ENCODE measurements around the gene SCCPDH.

Gene SCCPDH

GRCh38 chr1:246794048-246794827, 70.0 kb downstream of the SCCPDH start:
- H3K4me3 ChIP-seq (ENCODE audit: low read depth, low read length): peak overlapping the region; percentile 37; the same call in 1 of the 2 replicates
- no peaks in the 10 kb centered on the region for H3K36me3 ChIP-seq (ENCODE audit: control insufficient read depth, insufficient read depth, low read length)
- H3K27me3 ChIP-seq (ENCODE audit: control insufficient read depth, insufficient read depth, low read length): peaks cover 9% of the 10 kb centered on the region; the same call in 1 of the 2 replicates
- no peak overlapping the region for H3K27ac ChIP-seq (ENCODE audit: low read depth, low read length)
- H3K9ac ChIP-seq (ENCODE audit: low read length): peak overlapping the region; percentile 22
- no peaks in the 10 kb centered on the region for H3K9me3 ChIP-seq (ENCODE audit: control insufficient read depth, insufficient read depth, low read depth, low read length)
- H3K4me1 ChIP-seq (ENCODE audit: control insufficient read depth, insufficient read depth, low read length): peaks cover 48% of the 10 kb centered on the region

- H3K9ac ChIP-seq (ENCODE audit: low read length): no peak overlapping the region
- H3K27ac ChIP-seq (ENCODE audit: low read depth, low read length): no peak overlapping the region
- H3K4me1 ChIP-seq (ENCODE audit: control insufficient read depth, insufficient read depth, low read length): peaks cover 43% of the 10 kb centered on the region
- no peaks in the 10 kb centered on the region for H3K36me3 ChIP-seq (ENCODE audit: control insufficient read depth, insufficient read depth, low read length)
- peaks cover 6% of the 10 kb centered on the region; the same call in 1 of the 2 replicates for H3K27me3 ChIP-seq (ENCODE audit: control insufficient read depth, insufficient read depth, low read length)
- no peaks in the 10 kb centered on the region for H3K9me3 ChIP-seq (ENCODE audit: control insufficient read depth, insufficient read depth, low read depth, low read length)
- H3K4me3 ChIP-seq (ENCODE audit: low read depth, low read length): peak overlapping the region; percentile 37; the same call in 1 of the 2 replicates
Observed at GRCh38 chr1:246794828-246795671, 70.8 kb downstream of the SCCPDH start.

GRCh38 chr1:246795906-246796694, 71.9 kb downstream of the SCCPDH start:
- H3K27ac ChIP-seq (ENCODE audit: low read depth, low read length): no peak overlapping the region

DNA sequence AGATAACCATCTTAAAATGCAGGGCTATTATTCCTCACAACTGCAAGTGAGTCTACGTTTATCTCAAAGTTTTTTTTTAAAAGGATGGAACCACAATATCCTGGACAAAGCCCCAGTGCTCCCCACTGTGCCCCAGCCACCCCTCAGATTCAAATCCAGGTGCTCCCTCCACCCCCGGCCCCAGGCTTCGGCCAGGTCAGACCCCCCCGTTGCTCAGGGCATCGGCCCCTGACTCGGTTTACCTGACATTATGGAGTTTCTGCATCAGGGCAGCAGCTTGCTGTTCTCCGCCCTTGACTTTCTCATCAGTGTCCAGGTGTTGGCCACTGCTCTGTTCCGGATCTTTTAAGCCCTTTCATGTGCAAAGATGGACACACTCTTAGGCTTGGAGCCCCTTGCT, 72.9 kb downstream of the SCCPDH start:
- H3K36me3 ChIP-seq (ENCODE audit: control insufficient read depth, insufficient read depth, low read length): no peaks in the 10 kb centered on the region
- H3K4me1 ChIP-seq (ENCODE audit: control insufficient read depth, insufficient read depth, low read length): peaks cover 43% of the 10 kb centered on the region
- no peak overlapping the region for H3K4me3 ChIP-seq (ENCODE audit: low read depth, low read length)
- peaks cover 6% of the 10 kb centered on the region; the same call in 1 of the 2 replicates for H3K27me3 ChIP-seq (ENCODE audit: control insufficient read depth, insufficient read depth, low read length)
- no peak overlapping the region for H3K9ac ChIP-seq (ENCODE audit: low read length)
- H3K9me3 ChIP-seq (ENCODE audit: control insufficient read depth, insufficient read depth, low read depth, low read length): no peaks in the 10 kb centered on the region
- H3K27ac ChIP-seq (ENCODE audit: low read depth, low read length): no peak overlapping the region

More at GRCh38 chr1:246795906-246796694, 71.9 kb downstream of the SCCPDH start:
- Histone ChIP-seq H3K27me3 (ENCODE audit: control insufficient read depth, insufficient read depth, low read length) (peaks cover 6% of the 10 kb centered on the region; the same call in 1 of the 2 replicates), H3K4me1 (ENCODE audit: control insufficient read depth, insufficient read depth, low read length) (peaks cover 43% of the 10 kb centered on the region), H3K9me3 (ENCODE audit: control insufficient read depth, insufficient read depth, low read depth, low read length) (no peaks in the 10 kb centered on the region), H3K9ac (ENCODE audit: low read length) (no peak overlapping the region), H3K36me3 (ENCODE audit: control insufficient read depth, insufficient read depth, low read length) (no peaks in the 10 kb centered on the region), H3K4me3 (ENCODE audit: low read depth, low read length) (no peak overlapping the region)

DNA sequence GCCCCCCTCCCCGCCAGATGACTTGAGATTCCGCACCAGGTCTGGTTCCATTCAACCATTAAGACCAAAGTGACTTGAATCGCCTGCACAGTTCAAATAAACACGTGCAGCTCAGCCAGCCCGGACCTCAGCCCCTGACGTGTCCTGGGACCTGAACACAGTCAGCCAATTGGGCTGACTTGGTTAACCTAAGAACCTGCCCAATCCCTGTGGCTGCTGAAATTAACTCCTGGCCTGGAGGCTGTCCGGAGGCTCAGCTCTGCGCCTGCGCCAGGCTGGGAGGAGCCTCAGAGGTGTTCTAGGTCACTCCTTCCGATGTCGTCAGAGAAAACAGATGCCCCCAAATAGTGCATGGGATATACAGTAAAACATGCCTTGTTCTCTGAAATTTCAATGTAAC, 73.4 kb downstream of the SCCPDH start:
- Histone ChIP-seq H3K4me1 (ENCODE audit: control insufficient read depth, insufficient read depth, low read length) (peaks cover 43% of the 10 kb centered on the region), H3K36me3 (ENCODE audit: control insufficient read depth, insufficient read depth, low read length) (no peaks in the 10 kb centered on the region), H3K4me3 (ENCODE audit: low read depth, low read length) (no peak overlapping the region), H3K9me3 (ENCODE audit: control insufficient read depth, insufficient read depth, low read depth, low read length) (no peaks in the 10 kb centered on the region), H3K27me3 (ENCODE audit: control insufficient read depth, insufficient read depth, low read length) (peaks cover 6% of the 10 kb centered on the region; the same call in 1 of the 2 replicates), H3K9ac (ENCODE audit: low read length) (no peak overlapping the region), H3K27ac (ENCODE audit: low read depth, low read length) (no peak overlapping the region)

- H3K27me3 ChIP-seq (ENCODE audit: control insufficient read depth, insufficient read depth, low read length): peaks cover 6% of the 10 kb centered on the region; the same call in 1 of the 2 replicates
- H3K9me3 ChIP-seq (ENCODE audit: control insufficient read depth, insufficient read depth, low read depth, low read length): no peaks in the 10 kb centered on the region
- H3K4me3 ChIP-seq (ENCODE audit: low read depth, low read length): no peak overlapping the region
- peaks cover 39% of the 10 kb centered on the region for H3K4me1 ChIP-seq (ENCODE audit: control insufficient read depth, insufficient read depth, low read length)
- no peaks in the 10 kb centered on the region for H3K36me3 ChIP-seq (ENCODE audit: control insufficient read depth, insufficient read depth, low read length)
- no peak overlapping the region for H3K27ac ChIP-seq (ENCODE audit: low read depth, low read length)
- no peak overlapping the region for H3K9ac ChIP-seq (ENCODE audit: low read length)
Observed at GRCh38 chr1:246798107-246798506, 73.9 kb downstream of the SCCPDH start.

- Histone ChIP-seq H3K9ac (ENCODE audit: low read length) (no peak overlapping the region), H3K36me3 (ENCODE audit: control insufficient read depth, insufficient read depth, low read length) (no peaks in the 10 kb centered on the region), H3K27me3 (ENCODE audit: control insufficient read depth, insufficient read depth, low read length) (peaks cover 6% of the 10 kb centered on the region; the same call in 1 of the 2 replicates), H3K4me3 (ENCODE audit: low read depth, low read length) (no peak overlapping the region), H3K27ac (ENCODE audit: low read depth, low read length) (no peak overlapping the region), H3K9me3 (ENCODE audit: control insufficient read depth, insufficient read depth, low read depth, low read length) (no peaks in the 10 kb centered on the region), H3K4me1 (ENCODE audit: control insufficient read depth, insufficient read depth, low read length) (peaks cover 34% of the 10 kb centered on the region)
Observed at GRCh38 chr1:246798606-246799496, 74.6 kb downstream of the SCCPDH start.

- Histone ChIP-seq H3K27ac (ENCODE audit: low read depth, low read length) (no peak overlapping the region), H3K9me3 (ENCODE audit: control insufficient read depth, insufficient read depth, low read depth, low read length) (no peaks in the 10 kb centered on the region), H3K27me3 (ENCODE audit: control insufficient read depth, insufficient read depth, low read length) (peaks cover 6% of the 10 kb centered on the region; the same call in 1 of the 2 replicates), H3K36me3 (ENCODE audit: control insufficient read depth, insufficient read depth, low read length) (no peaks in the 10 kb centered on the region), H3K4me1 (ENCODE audit: control insufficient read depth, insufficient read depth, low read length) (peaks cover 21% of the 10 kb centered on the region), H3K4me3 (ENCODE audit: low read depth, low read length) (no peak overlapping the region), H3K9ac (ENCODE audit: low read length) (no peak overlapping the region)
Observed at GRCh38 chr1:246800356-246800755, 76.1 kb downstream of the SCCPDH start.

DNA sequence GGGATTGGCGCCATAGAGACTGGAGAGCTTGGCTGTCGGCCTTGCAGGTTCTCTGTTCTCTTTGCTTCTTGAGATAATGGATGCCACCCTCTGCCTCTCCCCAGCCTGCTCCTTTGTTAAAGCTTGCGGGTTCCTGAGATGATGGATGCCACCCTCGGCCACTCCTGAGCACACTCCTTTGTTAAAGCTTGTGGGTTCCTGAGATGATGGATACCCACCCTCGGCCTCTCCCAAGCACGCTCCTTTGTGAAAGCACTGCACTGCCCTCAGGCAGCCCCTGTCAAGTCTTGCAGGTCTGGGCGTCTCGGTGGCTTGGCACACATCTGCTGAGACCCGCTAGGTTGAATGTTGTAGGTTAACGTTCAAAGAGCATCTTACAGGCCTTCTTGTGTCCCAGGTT, 76.5 kb downstream of the SCCPDH start:
- Histone ChIP-seq H3K36me3 (ENCODE audit: control insufficient read depth, insufficient read depth, low read length) (no peaks in the 10 kb centered on the region), H3K4me3 (ENCODE audit: low read depth, low read length) (no peak overlapping the region), H3K27ac (ENCODE audit: low read depth, low read length) (no peak overlapping the region), H3K9ac (ENCODE audit: low read length) (no peak overlapping the region), H3K4me1 (ENCODE audit: control insufficient read depth, insufficient read depth, low read length) (peaks cover 17% of the 10 kb centered on the region), H3K9me3 (ENCODE audit: control insufficient read depth, insufficient read depth, low read depth, low read length) (no peaks in the 10 kb centered on the region), H3K27me3 (ENCODE audit: control insufficient read depth, insufficient read depth, low read length) (0 out of 2 replicates have a peak, but pooled peaks cover 3% of the 10 kb centered on the region)

Data from HUES6 (cell line).